Measurements from ENCODE around the gene CPSF3.

Gene CPSF3

GRCh38 chr2:9423100-9423921 lies at the start of gene CPSF3, which contains the start of gene ITGB1BP1:
CPSF3 (plus strand) TSS chr2:9423654; CDS start chr2:9423774, 120 bp downstream.
ITGB1BP1 (minus strand) TSS chr2:9423528; CDS start chr2:9418697, 4,831 bp downstream.
- Mint-ChIP-seq H3K9me3 (ENCODE audit: low read depth) (no peaks in the 10 kb centered on the region), H3K4me3 (peak within 1 kb of the TSS; percentile 88), H3K4me1 (ENCODE audit: low read depth) (peaks cover 37% of the 10 kb centered on the region), H3K27ac (peak within 1 kb of the TSS; percentile 91), H3K36me3 (peaks cover 7% of the 10 kb centered on the region), H3K27me3 (no peaks in the 10 kb centered on the region)

- H3K27me3 Mint-ChIP-seq = no peaks in the 10 kb centered on the region
These were observed 49.3 kb upstream of the CPSF3 start for GRCh38 chr2:9374071-9374730.

GRCh38 chr2:9375857-9376428 lies 47.5 kb upstream of the CPSF3 start:
- Mint-ChIP-seq H3K9me3 (ENCODE audit: low read depth) (no peaks in the 10 kb centered on the region), H3K27me3 (no peaks in the 10 kb centered on the region), H3K4me1 (ENCODE audit: low read depth) (peaks cover 2% of the 10 kb centered on the region), H3K27ac (no peak overlapping the region), H3K36me3 (no peaks in the 10 kb centered on the region), H3K4me3 (no peak overlapping the region)

More at GRCh38 chr2:9374071-9374730, 49.3 kb upstream of the CPSF3 start:
- Mint-ChIP-seq H3K27ac (no peak overlapping the region), H3K4me3 (no peak overlapping the region), H3K36me3 (no peaks in the 10 kb centered on the region), H3K9me3 (ENCODE audit: low read depth) (no peaks in the 10 kb centered on the region), H3K4me1 (ENCODE audit: low read depth) (peaks cover 2% of the 10 kb centered on the region)

GRCh38 chr2:9377461-9378097 lies 45.9 kb upstream of the CPSF3 start:
- Mint-ChIP-seq H3K27me3 (no peaks in the 10 kb centered on the region), H3K4me1 (ENCODE audit: low read depth) (no peaks in the 10 kb centered on the region), H3K4me3 (no peak overlapping the region), H3K27ac (no peak overlapping the region), H3K9me3 (ENCODE audit: low read depth) (no peaks in the 10 kb centered on the region), H3K36me3 (no peaks in the 10 kb centered on the region)

GRCh38 chr2:9378433-9379390 lies 44.7 kb upstream of the CPSF3 start:
- H3K4me3 Mint-ChIP-seq = no peak overlapping the region
- no peaks in the 10 kb centered on the region for H3K27me3 Mint-ChIP-seq
- H3K9me3 Mint-ChIP-seq (ENCODE audit: low read depth) = no peaks in the 10 kb centered on the region
- H3K36me3 Mint-ChIP-seq = no peaks in the 10 kb centered on the region
- no peak overlapping the region for H3K27ac Mint-ChIP-seq
- H3K4me1 Mint-ChIP-seq (ENCODE audit: low read depth) = no peaks in the 10 kb centered on the region

- no peak overlapping the region for H3K4me3 Mint-ChIP-seq
- H3K9me3 Mint-ChIP-seq (ENCODE audit: low read depth) = no peaks in the 10 kb centered on the region
- no peaks in the 10 kb centered on the region for H3K36me3 Mint-ChIP-seq
- no peaks in the 10 kb centered on the region for H3K4me1 Mint-ChIP-seq (ENCODE audit: low read depth)
- H3K27ac Mint-ChIP-seq = no peak overlapping the region
- no peaks in the 10 kb centered on the region for H3K27me3 Mint-ChIP-seq
These were observed 44.1 kb upstream of the CPSF3 start for GRCh38 chr2:9379391-9379755.

GRCh38 chr2:9380702-9381628 lies 42.5 kb upstream of the CPSF3 start:
- H3K9me3 Mint-ChIP-seq (ENCODE audit: low read depth) = no peaks in the 10 kb centered on the region
- H3K4me3 Mint-ChIP-seq = no peak overlapping the region
- no peak overlapping the region for H3K27ac Mint-ChIP-seq
- H3K36me3 Mint-ChIP-seq = no peaks in the 10 kb centered on the region
- H3K4me1 Mint-ChIP-seq (ENCODE audit: low read depth) = no peaks in the 10 kb centered on the region
- no peaks in the 10 kb centered on the region for H3K27me3 Mint-ChIP-seq

GRCh38 chr2:9382604-9383235 lies 40.7 kb upstream of the CPSF3 start:
- Mint-ChIP-seq H3K4me1 (ENCODE audit: low read depth) (no peaks in the 10 kb centered on the region), H3K4me3 (no peak overlapping the region)

GRCh38 chr2:9384521-9384920 lies 38.9 kb upstream of the CPSF3 start:
- H3K4me1 Mint-ChIP-seq (ENCODE audit: low read depth) = no peaks in the 10 kb centered on the region
- no peaks in the 10 kb centered on the region for H3K36me3 Mint-ChIP-seq
- H3K27ac Mint-ChIP-seq = no peak overlapping the region
- H3K27me3 Mint-ChIP-seq = no peaks in the 10 kb centered on the region
- no peaks in the 10 kb centered on the region for H3K9me3 Mint-ChIP-seq (ENCODE audit: low read depth)
- H3K4me3 Mint-ChIP-seq = no peak overlapping the region

More at GRCh38 chr2:9382604-9383235, 40.7 kb upstream of the CPSF3 start:
- Mint-ChIP-seq H3K36me3 (no peaks in the 10 kb centered on the region), H3K9me3 (ENCODE audit: low read depth) (no peaks in the 10 kb centered on the region), H3K27me3 (no peaks in the 10 kb centered on the region), H3K27ac (no peak overlapping the region)

- H3K27ac Mint-ChIP-seq = no peak overlapping the region
- no peaks in the 10 kb centered on the region for H3K27me3 Mint-ChIP-seq
- no peaks in the 10 kb centered on the region for H3K36me3 Mint-ChIP-seq
- no peaks in the 10 kb centered on the region for H3K4me1 Mint-ChIP-seq (ENCODE audit: low read depth)
- H3K4me3 Mint-ChIP-seq = no peak overlapping the region
- no peaks in the 10 kb centered on the region for H3K9me3 Mint-ChIP-seq (ENCODE audit: low read depth)
These were observed 37.6 kb upstream of the CPSF3 start for GRCh38 chr2:9385841-9386240.

GRCh38 chr2:9388199-9388681 lies 35.2 kb upstream of the CPSF3 start:
- Mint-ChIP-seq H3K4me1 (ENCODE audit: low read depth) (no peaks in the 10 kb centered on the region), H3K27ac (no peak overlapping the region), H3K27me3 (no peaks in the 10 kb centered on the region), H3K4me3 (no peak overlapping the region), H3K36me3 (no peaks in the 10 kb centered on the region), H3K9me3 (ENCODE audit: low read depth) (no peaks in the 10 kb centered on the region)

GRCh38 chr2:9388950-9389911 lies 34.2 kb upstream of the CPSF3 start:
- Mint-ChIP-seq H3K36me3 (no peaks in the 10 kb centered on the region), H3K27me3 (no peaks in the 10 kb centered on the region), H3K9me3 (ENCODE audit: low read depth) (no peaks in the 10 kb centered on the region), H3K4me1 (ENCODE audit: low read depth) (no peaks in the 10 kb centered on the region), H3K27ac (no peak overlapping the region), H3K4me3 (no peak overlapping the region)

Data from activated naive CD8-positive, alpha-beta T cell (primary cell).